Fibroblast of lung (primary cell): ENCODE data around the gene MEMO1.
"Not testable (repeated sequence)": the region's sequence is repeated elsewhere in the genome, so short reads cannot be mapped to it uniquely, and the experiment has no call there.

Experiments
- EZH2 ChIP-seq: IDR thresholded peaks from 2 replicates; pipeline ENCODE4 v1.5.1; 2012; ENCODE audit warnings: low read length, control low read depth, mild to moderate bottlenecking; ENCODE audit errors: missing control alignments
- TF ChIP-seq, protein P1 (sequence below), 2 donors: IDR thresholded peaks in 1 of 2; conservative IDR thresholded peaks in 1 of 2; 1 replicate in 1 of 2; 2 replicates in 1 of 2; pipeline ENCODE4 v1.5.1; 2011 to 2012; ENCODE audit warnings: low read length in 2 of 2, control low read depth in 1 of 2, inconsistent platforms in 1 of 2, low read depth in 1 of 2, mild to moderate bottlenecking in 1 of 2

DNA sequence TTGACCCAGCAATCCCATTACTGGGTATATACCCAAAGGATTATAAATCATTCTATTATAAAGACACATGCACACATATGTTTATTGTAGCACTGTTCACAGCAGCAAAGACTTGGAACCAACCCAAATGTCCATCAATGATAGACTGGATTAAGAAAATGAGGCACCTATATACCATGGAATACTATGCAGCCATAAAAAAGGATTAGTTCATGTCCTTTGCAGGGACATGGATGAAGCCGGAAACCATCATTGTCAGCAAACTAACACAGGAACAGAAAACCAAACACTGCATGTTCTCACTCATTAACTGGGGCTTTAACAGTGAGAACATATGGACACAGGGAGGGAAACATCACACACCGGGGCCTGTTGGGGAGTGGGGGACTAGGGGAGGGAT lies 110.7 kb downstream of the MEMO1 start:
- TF ChIP-seq, protein P1, sequence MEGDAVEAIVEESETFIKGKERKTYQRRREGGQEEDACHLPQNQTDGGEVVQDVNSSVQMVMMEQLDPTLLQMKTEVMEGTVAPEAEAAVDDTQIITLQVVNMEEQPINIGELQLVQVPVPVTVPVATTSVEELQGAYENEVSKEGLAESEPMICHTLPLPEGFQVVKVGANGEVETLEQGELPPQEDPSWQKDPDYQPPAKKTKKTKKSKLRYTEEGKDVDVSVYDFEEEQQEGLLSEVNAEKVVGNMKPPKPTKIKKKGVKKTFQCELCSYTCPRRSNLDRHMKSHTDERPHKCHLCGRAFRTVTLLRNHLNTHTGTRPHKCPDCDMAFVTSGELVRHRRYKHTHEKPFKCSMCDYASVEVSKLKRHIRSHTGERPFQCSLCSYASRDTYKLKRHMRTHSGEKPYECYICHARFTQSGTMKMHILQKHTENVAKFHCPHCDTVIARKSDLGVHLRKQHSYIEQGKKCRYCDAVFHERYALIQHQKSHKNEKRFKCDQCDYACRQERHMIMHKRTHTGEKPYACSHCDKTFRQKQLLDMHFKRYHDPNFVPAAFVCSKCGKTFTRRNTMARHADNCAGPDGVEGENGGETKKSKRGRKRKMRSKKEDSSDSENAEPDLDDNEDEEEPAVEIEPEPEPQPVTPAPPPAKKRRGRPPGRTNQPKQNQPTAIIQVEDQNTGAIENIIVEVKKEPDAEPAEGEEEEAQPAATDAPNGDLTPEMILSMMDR (conservative IDR thresholded peaks at IDR 0.05 in 1 of 2, IDR thresholded peaks at IDR 0.05 in 1 of 2; ENCODE audit: low read depth in 1 of 2, low read length in 2 of 2): not testable (repeated sequence)
- TF ChIP-seq EZH2: not testable (repeated sequence)
